HG03159 (cell line): ENCODE data around the gene FAM124A.
"Not testable (repeated sequence)": the region's sequence is repeated elsewhere in the genome, so short reads cannot be mapped to it uniquely, and the experiment has no call there.

Source experiments
- ATAC-seq: cut with Tn5 transposase; IDR thresholded peaks from one replicate; pipeline ENCODE4 v1.9.1; 2021; ENCODE audit warnings: mild to moderate bottlenecking, moderate library complexity; ENCODE audit not compliant: unreplicated experiment

Gene FAM124A

GRCh38 chr13:51266642-51267041 lies 44.4 kb downstream of the FAM124A start:
- ATAC-seq: no peak

GRCh38 chr13:51267622-51268021 lies 45.4 kb downstream of the FAM124A start:
- ATAC-seq: no peak

GRCh38 chr13:51269039-51269438 lies 46.8 kb downstream of the FAM124A start:
- no peak for ATAC-seq

- no peak for ATAC-seq
These were observed 48.6 kb downstream of the FAM124A start for GRCh38 chr13:51270623-51271415.

- ATAC-seq: no peak
These were observed 49.4 kb downstream of the FAM124A start for GRCh38 chr13:51271528-51272085.

- no peak for ATAC-seq
These were observed 52.9 kb downstream of the FAM124A start for GRCh38 chr13:51275101-51275500.

GRCh38 chr13:51276636-51277035 lies 54.4 kb downstream of the FAM124A start:
- ATAC-seq: no peak

GRCh38 chr13:51277928-51278327 lies 55.7 kb downstream of the FAM124A start:
- no peak for ATAC-seq

- ATAC-seq: no peak
These were observed 56.4 kb downstream of the FAM124A start for GRCh38 chr13:51278426-51279130.

GRCh38 chr13:51280379-51280940 lies 58.3 kb downstream of the FAM124A start:
- no peak for ATAC-seq

- ATAC-seq: no peak
These were observed 60.1 kb downstream of the FAM124A start for GRCh38 chr13:51282322-51282721.

- ATAC-seq: not testable (repeated sequence)
These were observed 60.7 kb downstream of the FAM124A start for GRCh38 chr13:51282923-51283322.

GRCh38 chr13:51283371-51283770 lies 61.2 kb downstream of the FAM124A start:
- no peak for ATAC-seq

GRCh38 chr13:51284339-51284738 lies 62.1 kb downstream of the FAM124A start:
- ATAC-seq: no peak

GRCh38 chr13:51286135-51287002 lies 64.2 kb downstream of the FAM124A start:
- peak; percentile 81 for ATAC-seq

GRCh38 chr13:51287758-51288157 lies 65.6 kb downstream of the FAM124A start:
- ATAC-seq: no peak

GRCh38 chr13:51288254-51288653 lies 66.1 kb downstream of the FAM124A start:
- not testable (repeated sequence) for ATAC-seq

- no peak for ATAC-seq
These were observed 69.1 kb downstream of the FAM124A start for GRCh38 chr13:51291341-51291740.

- no peak for ATAC-seq
These were observed 69.9 kb downstream of the FAM124A start for GRCh38 chr13:51292000-51292565.

GRCh38 chr13:51297556-51297955 lies 75.4 kb downstream of the FAM124A start:
- no peak for ATAC-seq
